Measurements from ENCODE around the gene RAPGEF4.

The RAPGEF4 gene

GRCh38 chr2:172985139-172985892 is 249.7 kb downstream of the RAPGEF4 start:
- no peak for TF ChIP-seq CTCF (IDR thresholded peaks at IDR 0.05; ENCODE audit: low read length, missing control alignments)
- DNase-seq (ENCODE audit: low read depth), result no peak
- no peak overlapping the region for H3K4me3 ChIP-seq (replicated peaks; ENCODE audit: low read depth, low read length)

- H3K4me3 ChIP-seq (replicated peaks; ENCODE audit: low read depth, low read length), result no peak overlapping the region
- TF ChIP-seq CTCF (IDR thresholded peaks at IDR 0.05; ENCODE audit: low read length, missing control alignments), result no peak
- peak; percentile 36 for DNase-seq (ENCODE audit: low read depth)
These were observed 250.4 kb downstream of the RAPGEF4 start for GRCh38 chr2:172986040-172986439.

- H3K4me3 ChIP-seq (replicated peaks; ENCODE audit: low read depth, low read length), result no peak overlapping the region
- no peak for DNase-seq (ENCODE audit: low read depth)
- no peak for TF ChIP-seq CTCF (IDR thresholded peaks at IDR 0.05; ENCODE audit: low read length, missing control alignments)
These were observed 253.1 kb downstream of the RAPGEF4 start for GRCh38 chr2:172988728-172989127.

GRCh38 chr2:172991031-172991430 is 255.4 kb downstream of the RAPGEF4 start:
- H3K4me3 ChIP-seq (replicated peaks; ENCODE audit: low read depth, low read length), result no peak overlapping the region

GRCh38 chr2:172993139-172993538 is 257.5 kb downstream of the RAPGEF4 start:
- DNase-seq (ENCODE audit: low read depth), result no peak
- no peak overlapping the region for H3K4me3 ChIP-seq (replicated peaks; ENCODE audit: low read depth, low read length)
- no peak for TF ChIP-seq CTCF (IDR thresholded peaks at IDR 0.05; ENCODE audit: low read length, missing control alignments)

More at GRCh38 chr2:172991031-172991430, 255.4 kb downstream of the RAPGEF4 start:
- TF ChIP-seq CTCF (IDR thresholded peaks at IDR 0.05; ENCODE audit: low read length, missing control alignments), result no peak
- DNase-seq (ENCODE audit: low read depth), result no peak

GRCh38 chr2:172993931-172994717 is 258.5 kb downstream of the RAPGEF4 start:
- no peak for DNase-seq (ENCODE audit: low read depth)
- no peak overlapping the region for H3K4me3 ChIP-seq (replicated peaks; ENCODE audit: low read depth, low read length)
- no peak for TF ChIP-seq CTCF (IDR thresholded peaks at IDR 0.05; ENCODE audit: low read length, missing control alignments)
